PC-3 (cell line): Measurements from ENCODE around the gene PCDHGC4.

Experiments used
- CTCF ChIP-seq: fragments of 300-600 bp; sonication (generic); conservative IDR thresholded peaks from 2 replicates; pipeline ENCODE4 v1.5.1; 2017; ENCODE audit warnings: antibody characterized with exemption, low read depth, mild to moderate bottlenecking, low read length
- EZH2phosphoT487 ChIP-seq: fragments of 300-600 bp; sonication (generic); IDR thresholded peaks from 2 replicates; pipeline ENCODE4 v1.6.1; 2018; ENCODE audit warnings: mild to moderate bottlenecking, antibody characterized with exemption, low read length, borderline replicate concordance

- TF ChIP-seq CTCF = no peak
- TF ChIP-seq EZH2phosphoT487 = no peak
These were observed 28.9 kb downstream of the PCDHGC4 start for GRCh38 chr5:141513627-141514329.
